HG02938 (cell line): ENCODE measurements around the gene NOS1AP.

Experiments
- ATAC-seq: cut with Tn5 transposase; IDR thresholded peaks from one replicate; pipeline ENCODE4 v1.9.1; 2021; ENCODE audit warnings: mild to moderate bottlenecking, moderate library complexity; ENCODE audit not compliant: unreplicated experiment

Gene NOS1AP

GRCh38 chr1:162214202-162214601, 144.7 kb downstream of the NOS1AP start:
- ATAC-seq: no peak

GRCh38 chr1:162215902-162216301, 146.4 kb downstream of the NOS1AP start:
- ATAC-seq: no peak

GRCh38 chr1:162216604-162217003, 147.1 kb downstream of the NOS1AP start:
- no peak for ATAC-seq

- no peak for ATAC-seq
Measured at GRCh38 chr1:162217706-162218105, 148.2 kb downstream of the NOS1AP start.

- ATAC-seq: no peak
Measured at GRCh38 chr1:162218546-162218945, 149.1 kb downstream of the NOS1AP start.

DNA sequence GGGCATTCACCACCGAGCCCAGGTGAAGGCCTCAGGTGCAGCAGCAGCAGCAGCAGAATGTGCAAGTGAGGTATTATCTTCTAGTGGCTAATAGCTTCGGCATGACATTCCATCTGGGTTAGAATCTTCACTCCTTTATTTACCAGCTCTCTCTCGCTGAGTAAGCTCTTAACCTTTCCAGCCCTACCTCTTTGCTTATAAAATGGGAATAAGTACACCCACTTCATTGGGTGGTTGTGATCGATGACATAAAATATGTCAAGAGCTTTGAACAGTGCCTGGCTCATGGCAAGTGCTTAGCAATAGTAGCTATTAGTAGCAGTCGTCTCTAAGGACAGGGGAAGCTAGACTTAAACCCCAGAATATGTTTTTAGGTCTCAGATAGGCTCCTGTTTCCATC, 149.5 kb downstream of the NOS1AP start:
- no peak for ATAC-seq

DNA sequence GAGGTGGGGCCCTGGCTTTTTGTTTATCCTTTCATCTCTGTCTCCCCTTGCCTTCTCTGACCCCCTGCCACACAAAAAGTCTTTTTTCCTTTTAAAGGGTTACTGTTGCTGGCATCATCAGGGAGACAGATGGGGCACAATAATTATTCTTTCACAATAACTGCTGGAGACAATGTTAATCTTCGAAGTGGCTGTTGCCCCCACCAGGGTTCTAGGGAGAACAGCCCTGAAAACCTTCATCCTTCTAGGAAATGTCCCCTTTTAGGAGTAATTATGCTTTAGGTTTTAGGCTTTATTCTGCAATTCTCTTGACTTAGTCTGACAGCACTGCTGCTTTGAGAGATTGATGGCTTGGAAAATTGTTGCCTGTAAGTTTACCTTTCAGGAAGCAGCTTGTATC, 150.0 kb downstream of the NOS1AP start:
- ATAC-seq: no peak

GRCh38 chr1:162220009-162220539, 150.6 kb downstream of the NOS1AP start:
- ATAC-seq: no peak

DNA sequence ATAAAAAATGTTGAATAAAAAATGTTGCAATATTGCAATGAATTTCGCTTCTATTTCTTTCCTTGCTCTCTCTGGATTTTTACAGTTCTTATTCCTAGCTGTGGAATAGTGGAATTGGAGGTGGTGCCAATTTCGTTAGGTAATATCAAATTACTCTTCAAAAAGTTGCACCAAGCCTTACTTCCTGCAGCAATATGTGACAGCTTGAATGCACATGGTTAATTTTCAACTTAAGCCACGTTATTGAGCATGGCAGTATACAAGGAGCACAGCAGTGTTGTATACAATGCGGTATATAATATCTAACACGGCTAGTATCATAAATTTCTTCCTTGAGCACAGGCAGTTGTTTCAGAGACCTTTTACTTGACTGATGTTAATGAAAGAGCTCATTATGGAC, 152.5 kb downstream of the NOS1AP start:
- ATAC-seq: no peak

DNA sequence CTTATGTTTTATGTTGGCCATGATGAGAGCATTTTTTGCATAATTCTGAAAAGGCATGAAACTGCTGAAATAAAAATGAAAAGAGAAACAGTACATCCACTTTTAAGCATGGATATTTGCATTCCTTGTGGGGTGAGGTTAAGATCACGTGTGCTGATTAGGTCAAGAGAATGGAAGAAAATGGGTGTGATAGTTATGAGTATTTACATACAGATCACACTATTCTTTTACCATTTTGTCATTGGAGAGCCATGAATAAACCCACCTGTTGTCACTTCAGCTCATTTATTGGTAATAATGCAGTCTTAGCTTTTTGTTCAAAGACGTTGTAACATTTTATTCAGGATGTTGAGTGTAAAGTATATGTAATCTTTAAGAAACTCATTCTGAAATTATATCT, 153.2 kb downstream of the NOS1AP start:
- ATAC-seq: no peak

GRCh38 chr1:162223488-162223887, 154.0 kb downstream of the NOS1AP start:
- no peak for ATAC-seq

GRCh38 chr1:162224267-162224666, 154.8 kb downstream of the NOS1AP start:
- no peak for ATAC-seq

GRCh38 chr1:162228586-162228985, 159.1 kb downstream of the NOS1AP start:
- no peak for ATAC-seq

- no peak for ATAC-seq
Measured at GRCh38 chr1:162229549-162229948, 160.1 kb downstream of the NOS1AP start.

DNA sequence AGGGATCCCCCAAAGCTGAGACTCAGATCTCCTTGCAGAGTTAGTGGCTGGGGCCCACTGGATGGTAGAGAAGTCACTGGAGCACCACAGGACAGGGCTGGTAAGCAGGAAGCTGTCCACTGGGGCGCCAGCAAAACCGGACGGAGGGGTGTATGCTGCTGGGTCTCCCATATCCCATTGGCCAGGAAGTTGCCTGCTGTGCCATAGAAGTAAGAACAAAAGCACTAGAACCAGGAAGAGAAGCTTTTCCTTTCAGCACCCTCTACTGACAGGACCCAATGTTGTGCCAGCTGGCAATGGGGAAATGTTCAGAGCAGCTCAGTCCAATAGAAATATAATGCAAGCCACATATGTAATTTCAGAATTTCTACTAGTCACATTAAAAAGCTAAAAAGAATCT, 160.6 kb downstream of the NOS1AP start:
- no peak for ATAC-seq

DNA sequence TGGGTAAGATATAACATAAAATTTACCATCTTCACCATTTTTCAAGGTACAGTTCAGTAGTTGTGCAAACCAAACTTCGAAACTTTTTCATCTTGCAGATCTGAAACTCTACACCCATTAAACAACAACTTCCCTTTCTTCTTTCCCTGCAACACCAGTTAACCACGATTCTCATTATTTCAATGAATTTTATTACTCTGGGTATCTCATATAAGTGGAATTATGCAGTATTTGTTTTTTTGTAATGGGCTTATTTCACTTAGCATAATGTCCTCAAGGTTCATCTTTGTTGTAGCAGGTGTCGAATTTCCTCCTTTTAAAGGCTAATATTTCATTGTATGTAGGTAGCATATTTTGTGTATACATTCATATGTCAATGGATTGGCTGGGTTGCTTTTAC, 161.0 kb downstream of the NOS1AP start:
- ATAC-seq: no peak

DNA sequence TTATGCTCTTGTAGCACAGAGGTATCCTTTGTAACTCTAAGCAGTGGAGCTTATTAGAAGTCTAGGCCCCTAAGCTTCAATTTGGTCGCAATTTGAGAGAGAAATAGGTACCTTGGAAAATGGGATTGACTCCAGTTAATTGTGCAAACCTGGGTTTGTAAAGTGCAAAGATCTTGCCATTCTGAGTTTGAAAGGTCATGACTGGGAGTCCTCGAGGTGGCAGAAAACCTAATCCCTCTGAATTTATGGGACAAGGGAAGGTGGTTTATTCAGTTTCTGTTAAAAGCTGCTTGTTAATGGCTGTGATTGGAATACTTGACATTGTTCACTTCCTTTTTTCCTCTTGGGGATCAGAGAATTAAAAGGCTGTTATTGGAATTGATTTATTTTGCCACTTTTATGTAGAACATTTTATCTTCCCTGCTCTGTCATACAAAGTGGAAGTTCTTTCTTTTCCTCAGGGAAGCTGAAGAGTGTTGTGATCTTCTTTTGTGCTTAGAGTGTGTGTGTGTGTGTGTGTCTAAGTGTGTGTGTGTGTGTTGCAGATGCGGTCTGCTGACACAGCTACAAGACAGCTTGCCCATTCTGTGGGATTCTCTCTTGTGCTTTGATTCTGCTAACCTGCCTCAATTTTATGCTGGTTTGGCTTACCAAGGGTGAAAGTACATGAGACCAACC, 162.7 kb downstream of the NOS1AP start:
- no peak for ATAC-seq

DNA sequence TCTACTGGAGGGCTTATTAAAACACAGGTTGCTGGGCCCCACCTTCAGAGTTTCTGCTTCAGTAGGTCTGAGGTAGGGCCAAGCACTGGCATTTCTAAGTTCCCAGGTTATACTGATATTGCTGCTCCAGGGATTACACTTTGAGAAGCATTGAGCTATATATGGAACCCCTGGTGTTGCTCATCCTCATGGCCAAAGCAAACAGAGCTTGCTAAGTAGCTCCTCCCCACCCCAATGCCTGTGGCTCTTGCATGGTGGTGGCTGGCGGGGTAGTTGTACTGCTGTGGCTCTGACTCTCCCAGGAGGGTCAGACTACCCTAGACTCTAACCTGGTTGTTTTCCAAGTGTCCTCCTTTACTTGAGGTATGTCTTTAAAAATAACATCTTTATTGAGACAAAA, 163.6 kb downstream of the NOS1AP start:
- no peak for ATAC-seq

DNA sequence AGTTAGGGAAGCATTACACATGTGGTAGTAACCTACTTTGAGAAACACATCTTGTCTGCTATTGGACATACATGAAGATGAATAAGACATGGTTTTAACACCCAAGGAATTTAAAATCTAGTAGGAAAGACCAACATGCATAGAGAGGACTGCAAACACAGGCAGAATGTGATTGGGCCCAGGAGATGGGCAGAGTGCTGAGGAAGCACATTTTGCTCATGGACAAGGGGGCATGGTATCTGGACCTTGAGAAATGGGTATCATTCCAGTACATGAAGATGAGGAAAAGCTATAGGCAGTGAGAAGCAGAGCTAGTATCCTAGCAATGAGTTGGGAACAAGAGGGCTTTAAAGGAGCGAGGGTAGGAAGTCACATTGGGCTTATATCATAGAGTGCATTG, 164.4 kb downstream of the NOS1AP start:
- no peak for ATAC-seq

GRCh38 chr1:162234571-162234970, 165.1 kb downstream of the NOS1AP start:
- ATAC-seq: no peak

GRCh38 chr1:162235241-162235800, 165.8 kb downstream of the NOS1AP start:
- no peak for ATAC-seq

- no peak for ATAC-seq
Measured at GRCh38 chr1:162236201-162236600, 166.7 kb downstream of the NOS1AP start.

- ATAC-seq: no peak
Measured at GRCh38 chr1:162236618-162237017, 167.1 kb downstream of the NOS1AP start.
